ENCODE data around the gene ANKRD11.

ANKRD11 gene

GRCh38 chr16:89297910-89298545 is 192.3 kb downstream of the ANKRD11 start:
- no peak for TF ChIP-seq FOXP2 (optimal IDR thresholded peaks at IDR 0.05; ENCODE audit: borderline replicate concordance, extremely low read depth, extremely low read length, insufficient read depth)
- no peak for TF ChIP-seq POLR2AphosphoS5 (IDR thresholded peaks at IDR 0.05; ENCODE audit: low read depth, low read length)
- no peak for TF ChIP-seq SIN3A (IDR thresholded peaks at IDR 0.05; ENCODE audit: borderline replicate concordance, insufficient read depth, low read length)
- TF ChIP-seq TAF1 (IDR thresholded peaks at IDR 0.05; ENCODE audit: borderline replicate concordance, insufficient read depth, low read length) = no peak
- TF ChIP-seq REST (IDR thresholded peaks at IDR 0.05; ENCODE audit: insufficient read depth in 1 of 2, low read depth in 2 of 2, low read length in 2 of 2) = no peak

GRCh38 chr16:89297156-89297874 is 193.0 kb downstream of the ANKRD11 start:
- TF ChIP-seq TAF1 (IDR thresholded peaks at IDR 0.05; ENCODE audit: borderline replicate concordance, insufficient read depth, low read length) (no peak), POLR2AphosphoS5 (IDR thresholded peaks at IDR 0.05; ENCODE audit: low read depth, low read length) (no peak), REST (IDR thresholded peaks at IDR 0.05; ENCODE audit: insufficient read depth in 1 of 2, low read depth in 2 of 2, low read length in 2 of 2) (no peak), FOXP2 (optimal IDR thresholded peaks at IDR 0.05; ENCODE audit: borderline replicate concordance, extremely low read depth, extremely low read length, insufficient read depth) (no peak)

GRCh38 chr16:89295915-89296314 is 194.4 kb downstream of the ANKRD11 start:
- TF ChIP-seq TAF1 (IDR thresholded peaks at IDR 0.05; ENCODE audit: borderline replicate concordance, insufficient read depth, low read length) (no peak), SIN3A (IDR thresholded peaks at IDR 0.05; ENCODE audit: borderline replicate concordance, insufficient read depth, low read length) (no peak), REST (IDR thresholded peaks at IDR 0.05; ENCODE audit: insufficient read depth in 1 of 2, low read depth in 2 of 2, low read length in 2 of 2) (no peak), FOXP2 (optimal IDR thresholded peaks at IDR 0.05; ENCODE audit: borderline replicate concordance, extremely low read depth, extremely low read length, insufficient read depth) (no peak), POLR2AphosphoS5 (IDR thresholded peaks at IDR 0.05; ENCODE audit: low read depth, low read length) (no peak)

- TF ChIP-seq FOXP2 (optimal IDR thresholded peaks at IDR 0.05; ENCODE audit: borderline replicate concordance, extremely low read depth, extremely low read length, insufficient read depth) (no peak), TAF1 (IDR thresholded peaks at IDR 0.05; ENCODE audit: borderline replicate concordance, insufficient read depth, low read length) (no peak), POLR2AphosphoS5 (IDR thresholded peaks at IDR 0.05; ENCODE audit: low read depth, low read length) (no peak), SIN3A (IDR thresholded peaks at IDR 0.05; ENCODE audit: borderline replicate concordance, insufficient read depth, low read length) (no peak), REST (IDR thresholded peaks at IDR 0.05; ENCODE audit: insufficient read depth in 1 of 2, low read depth in 2 of 2, low read length in 2 of 2) (no peak)
Observed at GRCh38 chr16:89295071-89295900, 195.1 kb downstream of the ANKRD11 start.
